Measurements from ENCODE around the gene HPDL.
"Not testable (repeated sequence)": the region's sequence is repeated elsewhere in the genome, so short reads cannot be mapped to it uniquely, and the experiment has no call there.

HPDL gene

DNA sequence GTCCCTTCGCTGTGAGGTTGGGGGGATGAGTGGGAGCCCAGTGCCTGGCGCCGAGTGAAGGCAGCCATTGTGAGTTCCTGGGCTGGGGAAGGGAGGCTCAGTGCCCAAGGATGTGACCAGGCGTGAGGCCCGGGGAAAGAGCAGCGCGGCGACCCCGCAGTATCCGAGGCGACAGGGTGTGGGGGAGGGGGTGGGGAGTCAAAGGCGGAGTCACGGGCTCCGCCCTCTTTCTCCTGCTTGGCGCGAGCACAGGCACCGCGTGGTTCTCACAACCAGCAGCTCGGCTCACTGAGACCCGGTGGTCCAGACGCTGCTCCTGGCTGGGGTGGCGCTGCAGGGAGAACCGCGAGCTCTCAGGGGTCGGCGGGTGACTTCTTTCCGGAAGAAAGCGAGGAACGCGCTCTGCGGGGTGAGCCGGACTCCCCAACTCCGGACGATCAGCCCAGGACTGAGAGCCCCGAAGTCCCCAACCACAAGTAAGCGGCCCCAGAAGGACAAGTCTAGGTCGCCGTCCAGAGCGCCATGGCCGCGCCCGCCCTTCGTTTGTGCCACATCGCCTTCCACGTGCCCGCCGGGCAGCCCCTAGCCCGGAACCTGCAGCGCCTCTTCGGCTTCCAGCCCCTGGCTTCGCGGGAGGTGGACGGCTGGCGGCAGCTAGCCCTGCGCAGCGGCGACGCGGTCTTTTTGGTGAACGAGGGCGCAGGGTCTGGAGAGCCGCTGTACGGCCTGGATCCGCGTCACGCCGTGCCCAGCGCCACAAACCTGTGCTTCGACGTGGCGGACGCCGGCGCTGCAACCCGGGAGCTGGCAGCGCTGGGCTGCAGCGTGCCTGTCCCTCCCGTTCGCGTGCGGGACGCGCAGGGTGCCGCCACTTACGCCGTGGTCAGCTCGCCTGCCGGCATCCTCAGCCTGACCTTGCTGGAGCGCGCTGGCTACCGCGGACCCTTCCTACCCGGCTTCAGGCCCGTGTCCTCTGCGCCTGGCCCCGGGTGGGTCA lies at the start of gene HPDL:
HPDL (plus strand) TSS at position 269 of the 997 bp plus-strand sequence; CDS start at position 523, 254 bp downstream.
- peak; percentile 67 for DNase-seq

GRCh38 chr1:45282351-45282750 lies 44.3 kb upstream of the HPDL start:
- no peak for DNase-seq

- not testable (repeated sequence) for DNase-seq
Measured at GRCh38 chr1:45284858-45285257, 41.8 kb upstream of the HPDL start.

DNA sequence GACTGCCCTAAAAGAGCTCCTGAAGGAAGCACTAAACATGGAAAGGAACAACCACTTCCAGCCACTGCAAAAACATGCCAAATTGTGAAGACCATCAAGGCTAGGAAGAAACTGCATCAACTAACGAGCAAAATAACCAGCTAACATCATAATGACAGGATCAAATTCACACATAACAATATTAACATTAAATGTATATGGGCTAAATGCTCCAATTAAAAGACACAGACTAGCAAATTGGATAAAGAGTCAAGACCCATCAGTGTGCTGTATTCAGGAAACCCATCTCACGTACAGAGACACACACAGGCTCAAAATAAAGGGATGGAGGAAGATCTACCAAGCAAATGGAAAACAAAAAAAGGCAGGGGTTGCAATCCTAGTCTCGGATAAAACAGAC lies 40.2 kb upstream of the HPDL start:
- not testable (repeated sequence) for DNase-seq

DNA sequence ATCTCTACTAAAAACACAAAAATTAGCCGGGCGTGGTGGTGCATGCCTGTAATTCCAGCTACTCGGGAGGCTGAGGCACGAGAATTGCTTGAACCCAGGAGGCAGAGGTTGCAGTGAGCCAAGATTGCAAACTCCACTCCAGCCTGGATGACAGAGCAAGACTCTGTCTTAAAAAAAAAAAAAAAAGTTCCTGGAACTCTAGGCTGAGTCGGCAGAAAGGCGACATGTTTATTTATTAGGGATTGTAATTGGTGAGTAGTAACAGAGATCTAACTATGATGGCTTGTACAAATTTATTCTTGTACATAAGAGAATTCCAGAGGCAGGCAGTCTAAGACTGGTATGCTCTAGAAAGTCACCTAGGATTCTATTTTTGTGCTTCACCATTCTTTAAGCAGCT lies 35.7 kb upstream of the HPDL start:
- DNase-seq, result not testable (repeated sequence)

GRCh38 chr1:45291716-45292115 lies 35.0 kb upstream of the HPDL start:
- DNase-seq, result no peak

DNA sequence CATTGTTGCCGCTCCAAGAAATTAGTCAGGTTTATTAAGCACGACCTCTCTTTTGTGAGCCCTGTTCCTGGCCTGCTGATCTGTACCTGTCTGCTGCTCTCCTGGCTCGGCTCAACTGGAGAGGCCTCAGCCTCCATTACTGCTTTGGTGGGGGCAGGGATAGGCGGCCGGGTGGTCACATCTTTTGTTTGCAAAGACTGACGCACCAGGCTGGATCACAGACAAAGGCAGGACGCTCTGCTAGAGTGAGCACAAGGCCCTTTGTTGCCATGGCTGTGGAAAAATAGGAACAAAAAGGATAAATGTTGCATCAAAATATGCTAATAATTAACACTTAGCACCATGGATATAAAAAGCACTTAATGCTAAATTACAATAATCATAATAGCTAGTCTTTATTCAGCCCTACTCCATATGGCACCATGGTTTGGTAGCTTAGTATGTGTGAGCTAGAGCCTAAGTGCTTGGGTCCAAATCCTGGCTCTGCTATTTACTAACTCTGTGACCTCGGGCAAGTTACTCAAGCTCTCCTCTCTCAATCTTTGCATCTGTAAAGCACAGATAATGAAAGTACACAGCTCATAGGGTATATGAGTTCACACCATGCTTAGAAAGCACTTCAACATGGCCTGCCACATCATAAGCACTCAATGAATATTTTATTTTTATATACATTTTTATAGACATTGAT lies 28.9 kb upstream of the HPDL start:
- DNase-seq, result no peak

GRCh38 chr1:45299296-45299695 lies 27.4 kb upstream of the HPDL start:
- no peak for DNase-seq

DNA sequence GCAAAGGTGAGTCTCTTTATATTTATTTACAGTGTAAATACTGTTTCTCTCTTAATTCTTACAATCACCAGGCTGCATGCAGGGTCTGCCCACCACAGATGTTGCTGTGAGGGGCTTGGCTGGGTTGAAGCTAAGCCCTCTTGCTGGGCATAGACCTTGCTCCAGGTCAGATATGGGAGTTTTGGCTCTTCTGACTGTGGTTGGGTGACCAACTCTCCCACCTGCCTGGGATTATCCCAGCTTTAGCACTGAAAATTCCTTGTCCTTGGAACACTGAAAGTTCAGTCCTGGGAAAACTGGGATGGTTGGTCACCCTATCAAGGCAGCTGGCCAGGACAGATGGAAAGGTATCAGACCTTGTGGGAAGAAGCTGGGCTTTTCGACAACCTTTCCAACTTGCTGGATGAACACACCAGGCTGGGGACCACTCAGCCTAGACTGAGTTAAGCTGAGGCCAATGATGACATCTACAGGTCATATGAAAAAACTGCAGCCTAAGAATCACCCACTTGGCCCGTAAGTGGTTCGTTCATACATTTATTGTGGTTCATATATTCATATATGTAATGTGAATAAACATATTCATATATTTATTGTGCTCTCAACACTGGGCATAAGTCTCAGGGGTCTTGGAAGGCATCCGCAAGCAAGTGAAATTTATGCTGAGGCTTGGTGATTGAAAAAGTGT lies 26.6 kb upstream of the HPDL start:
- DNase-seq, result peak; percentile 32

DNA sequence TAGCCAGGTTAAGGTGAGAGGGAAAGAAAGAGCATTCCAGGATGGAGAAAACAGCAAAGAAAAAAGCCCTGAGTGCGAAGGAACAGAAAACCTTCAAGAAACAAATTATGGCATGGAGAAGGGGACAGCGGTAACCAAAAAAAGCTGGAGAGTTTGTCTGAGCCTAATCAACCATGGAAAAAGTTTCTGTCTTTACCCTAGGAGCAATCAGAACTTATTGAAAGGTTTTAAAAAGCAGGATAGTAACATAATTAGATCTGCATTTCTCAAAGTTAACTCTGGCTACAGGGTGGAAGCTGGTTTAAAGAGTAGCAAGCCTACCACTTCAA lies 26.1 kb upstream of the HPDL start:
- DNase-seq, result no peak

GRCh38 chr1:45302505-45303150 lies 24.1 kb upstream of the HPDL start:
- DNase-seq, result no peak

- DNase-seq, result peak; percentile 98
Measured at GRCh38 chr1:45303520-45304310, 23.0 kb upstream of the HPDL start.

- DNase-seq, result no peak
Measured at GRCh38 chr1:45304311-45305081, 22.2 kb upstream of the HPDL start.

- DNase-seq, result no peak
Measured at GRCh38 chr1:45305231-45305630, 21.5 kb upstream of the HPDL start.

GRCh38 chr1:45306319-45306718 lies 20.4 kb upstream of the HPDL start:
- DNase-seq, result peak; percentile 35

DNA sequence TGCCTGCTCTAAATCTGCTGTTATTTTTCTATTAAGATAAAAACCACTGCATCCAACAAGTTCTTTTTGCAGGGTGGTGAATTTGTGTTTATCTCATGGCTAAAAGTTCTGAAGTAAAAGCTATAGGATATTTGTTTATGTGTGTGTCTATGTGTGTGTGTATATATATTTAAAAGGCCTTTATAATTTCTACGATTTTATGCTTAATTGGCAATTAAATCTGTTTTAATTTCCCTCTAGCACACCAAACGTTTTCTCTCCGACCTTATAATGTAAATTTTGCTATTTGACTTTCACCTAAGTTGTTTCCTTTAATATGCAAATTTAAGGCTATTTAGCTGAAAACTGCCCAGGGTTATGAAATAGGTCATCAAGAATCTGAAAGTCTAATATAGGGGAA lies 19.8 kb upstream of the HPDL start:
- DNase-seq, result no peak

GRCh38 chr1:45314266-45314665 lies 12.4 kb upstream of the HPDL start:
- no peak for DNase-seq

DNA sequence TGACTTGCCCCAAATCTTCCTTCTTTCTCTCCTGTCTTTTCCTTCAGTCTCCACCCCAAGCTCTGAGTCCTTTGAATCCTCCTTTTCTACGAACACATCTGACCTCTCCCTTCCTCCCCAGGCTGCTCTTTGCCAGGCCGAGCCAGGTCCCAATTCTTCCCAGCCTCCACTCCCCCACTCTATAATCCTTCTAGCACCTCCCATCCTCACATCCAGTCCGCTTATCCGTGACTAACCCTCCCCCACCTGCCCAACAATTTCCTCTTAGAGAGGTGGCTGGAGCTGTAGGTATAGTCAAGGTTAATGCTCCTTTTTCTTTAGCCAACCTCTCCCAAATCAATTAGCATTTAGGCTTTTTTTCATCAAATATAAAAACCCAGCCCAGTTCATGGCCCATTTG lies 9.5 kb upstream of the HPDL start:
- DNase-seq, result no peak

DNA sequence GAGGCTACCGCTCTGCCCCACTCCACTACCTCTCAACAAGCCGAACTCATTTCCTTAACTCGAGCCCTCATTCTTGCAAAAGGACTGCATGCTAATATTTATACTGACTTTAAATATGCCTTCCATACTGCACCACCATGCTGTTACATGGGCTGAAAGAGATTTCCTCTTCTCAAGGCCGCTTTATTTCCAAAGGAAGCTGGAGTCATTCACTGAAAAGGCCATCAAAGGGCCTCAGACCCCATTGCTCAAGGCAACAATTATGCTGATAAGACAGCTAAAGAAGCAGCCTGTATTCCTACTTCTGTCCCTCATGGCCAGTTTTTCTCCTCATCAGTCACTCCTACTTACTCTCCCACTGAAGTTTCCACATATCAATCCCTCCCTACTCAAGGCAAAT lies 6.9 kb upstream of the HPDL start:
- no peak for DNase-seq

DNA sequence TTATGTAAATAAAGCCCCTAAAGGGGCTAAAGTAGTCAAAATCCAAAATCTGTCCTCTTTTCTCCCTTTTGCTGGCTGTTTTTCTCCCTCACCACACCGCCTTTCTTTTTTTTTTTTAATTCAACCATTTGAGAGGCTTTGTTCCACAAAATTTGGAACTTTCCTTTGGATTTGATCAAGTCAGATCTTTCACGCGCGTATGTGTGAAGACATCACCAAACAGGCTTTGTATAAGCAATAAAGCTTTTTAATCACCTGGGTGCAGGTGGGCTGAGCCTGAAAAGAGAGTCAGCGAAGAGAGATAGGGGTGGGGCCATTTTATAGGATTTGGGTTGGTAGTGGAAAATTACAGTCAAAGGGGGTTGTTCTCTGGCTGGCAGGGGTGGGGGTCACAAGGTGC lies 5.3 kb upstream of the HPDL start:
- no peak for DNase-seq

DNA sequence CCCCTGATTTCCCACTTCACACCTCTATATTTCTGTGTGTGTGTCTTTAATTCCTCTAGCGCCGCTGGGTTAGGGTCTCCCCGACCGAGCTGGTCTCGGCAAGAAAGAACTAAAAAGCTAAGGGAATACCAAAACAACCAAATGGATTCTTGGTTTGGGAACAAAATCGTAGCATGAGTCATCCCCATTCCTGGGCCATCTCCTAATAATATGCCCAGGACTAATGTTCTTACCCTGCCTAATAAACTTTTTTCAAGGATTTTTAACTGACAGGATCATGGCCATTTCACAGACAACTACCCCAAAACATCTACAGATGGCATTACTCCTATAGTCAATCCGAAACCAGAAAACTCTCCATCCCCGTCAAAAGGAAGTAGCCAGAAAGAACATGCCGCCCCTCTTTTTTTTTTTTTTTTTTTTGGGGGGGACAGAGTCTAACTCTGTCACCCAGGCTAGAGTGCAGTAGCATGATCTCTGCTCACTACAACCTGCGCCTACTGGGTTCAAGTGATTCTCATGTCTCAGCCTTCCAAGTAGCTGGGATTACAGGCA lies 4.1 kb upstream of the HPDL start:
- DNase-seq, result no peak

All from activated naive CD4-positive, alpha-beta T cell treated with Interleukin-2 at 50 U/mL for 16 hours (primary cell).